Activated T-cell treated with anti-CD3 and anti-CD28 coated beads, Interleukin-2, amount 50 U/mL, for 4 hours (primary cell): Measurements from ENCODE around the gene PITRM1. TPM values are rescaled to one million over a fixed set of nuclear protein-coding genes. Genes with fewer than 3 reads are reported as not detected.

Source experiments
- ATAC-seq, 2 donors: fragments of 200-7000 bp; cut with Tn5 transposase; one replicate each; pipeline ENCODE4 v1.10.0; 2021
- DNase-seq: peaks from one replicate; pipeline ENCODE4 v3.0.0-alpha.2; 2020
- H3K27me3 Mint-ChIP-seq: one replicate; pipeline ENCODE4 v1.8.0; 2021; ENCODE audit warnings: low read depth, mixed read lengths
- H3K36me3 Mint-ChIP-seq: one replicate; pipeline ENCODE4 v1.8.0; 2022; ENCODE audit warnings: mixed read lengths; ENCODE audit not compliant: insufficient read depth
- H3K4me1 Mint-ChIP-seq: one replicate; pipeline ENCODE4 v1.8.0; 2021; ENCODE audit warnings: low read depth, mixed read lengths
- H3K4me3 Mint-ChIP-seq: one replicate; pipeline ENCODE4 v1.8.0; 2021; ENCODE audit warnings: mild to moderate bottlenecking, moderate library complexity, mixed read lengths
- H3K9me3 Mint-ChIP-seq: one replicate; pipeline ENCODE4 v1.8.0; 2021; ENCODE audit warnings: mixed read lengths
- total RNA-seq, 3 donors: library from RNA; stranded (reverse); gene quantifications; one replicate each; pipeline ENCODE4 v1.2.1, GENCODE V29; 2021

Gene PITRM1
- total RNA-seq, 3 donors from 2014 or later: 122 to 150 (median 144) TPM

DNA sequence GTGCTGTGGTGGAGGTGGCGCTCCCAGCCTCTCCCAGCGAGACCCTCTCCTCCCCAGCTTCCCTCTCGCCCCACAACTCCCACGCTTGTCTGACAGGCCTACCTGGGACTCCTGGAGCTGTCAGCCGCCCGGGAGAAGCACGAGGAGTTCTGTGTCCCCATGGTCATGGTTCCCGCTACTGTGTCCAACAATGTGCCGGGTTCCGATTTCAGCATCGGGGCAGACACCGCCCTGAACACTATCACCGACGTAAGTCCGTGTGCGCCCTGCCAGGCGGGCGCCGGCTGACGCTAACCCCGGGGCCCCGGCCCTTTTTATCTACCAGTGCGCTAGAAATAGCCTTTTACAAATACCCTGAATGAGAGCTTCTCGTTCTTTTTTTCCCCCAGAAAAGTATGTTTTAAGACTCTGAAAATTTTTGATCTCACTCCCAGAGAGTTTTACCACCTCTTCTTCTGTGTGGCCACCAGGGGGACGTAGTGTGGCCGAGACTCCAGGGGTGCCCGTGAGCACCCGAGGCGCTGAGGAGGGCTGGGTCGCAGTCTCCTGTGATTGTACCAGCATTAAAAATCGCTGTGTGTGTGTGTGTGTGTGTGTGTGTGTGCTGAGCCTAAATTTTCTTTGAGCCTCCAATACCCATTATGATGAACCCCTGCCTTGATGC is 52.7 kb downstream of the PITRM1 start:
- no peaks in the 10 kb centered on the region for H3K27me3 Mint-ChIP-seq
- no peak for DNase-seq
- H3K36me3 Mint-ChIP-seq: peaks cover 51% of the 10 kb centered on the region
- H3K4me3 Mint-ChIP-seq: no peak overlapping the region
- ATAC-seq: peak in 1 of 2 donors; percentile 55
- no peaks in the 10 kb centered on the region for H3K9me3 Mint-ChIP-seq
- no peaks in the 10 kb centered on the region for H3K4me1 Mint-ChIP-seq

GRCh38 chr10:3118641-3119091 is 53.9 kb downstream of the PITRM1 start:
- Mint-ChIP-seq H3K9me3 (no peaks in the 10 kb centered on the region), H3K4me3 (no peak overlapping the region), H3K36me3 (peaks cover 54% of the 10 kb centered on the region), H3K4me1 (no peaks in the 10 kb centered on the region), H3K27me3 (no peaks in the 10 kb centered on the region)
- DNase-seq (no peak), ATAC-seq (no peak)

DNA sequence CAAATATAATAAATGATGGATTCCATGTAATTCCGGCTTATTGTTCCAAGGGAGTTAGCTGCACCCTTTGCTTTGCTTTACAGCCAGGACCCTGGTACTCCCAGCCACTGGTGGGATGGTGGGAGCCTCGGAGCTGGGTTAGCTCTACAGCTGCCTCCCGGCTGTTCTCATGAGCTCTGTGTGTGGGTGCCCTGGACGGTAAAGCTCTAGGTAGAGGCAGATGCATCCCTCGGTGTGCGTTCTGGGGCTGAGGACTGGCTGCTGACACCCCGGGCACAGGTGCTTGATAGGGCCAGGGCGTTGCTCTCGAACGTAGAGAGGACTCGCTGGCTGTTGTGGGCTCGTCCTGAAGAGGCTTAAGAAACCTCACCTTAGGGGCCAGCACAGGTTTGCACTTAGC is 55.1 kb downstream of the PITRM1 start:
- ATAC-seq (no peak), DNase-seq (no peak)
- Mint-ChIP-seq H3K4me3 (no peak overlapping the region), H3K9me3 (no peaks in the 10 kb centered on the region), H3K27me3 (no peaks in the 10 kb centered on the region), H3K4me1 (no peaks in the 10 kb centered on the region), H3K36me3 (peaks cover 56% of the 10 kb centered on the region)

- Mint-ChIP-seq H3K4me3 (no peak overlapping the region), H3K9me3 (no peaks in the 10 kb centered on the region), H3K27me3 (no peaks in the 10 kb centered on the region), H3K4me1 (no peaks in the 10 kb centered on the region), H3K36me3 (peaks cover 53% of the 10 kb centered on the region)
- DNase-seq: no peak
- ATAC-seq: no peak
These were observed 56.0 kb downstream of the PITRM1 start for GRCh38 chr10:3116508-3117100.

- H3K4me1 Mint-ChIP-seq: no peaks in the 10 kb centered on the region
These were observed 56.9 kb downstream of the PITRM1 start for GRCh38 chr10:3115685-3116084.

DNA sequence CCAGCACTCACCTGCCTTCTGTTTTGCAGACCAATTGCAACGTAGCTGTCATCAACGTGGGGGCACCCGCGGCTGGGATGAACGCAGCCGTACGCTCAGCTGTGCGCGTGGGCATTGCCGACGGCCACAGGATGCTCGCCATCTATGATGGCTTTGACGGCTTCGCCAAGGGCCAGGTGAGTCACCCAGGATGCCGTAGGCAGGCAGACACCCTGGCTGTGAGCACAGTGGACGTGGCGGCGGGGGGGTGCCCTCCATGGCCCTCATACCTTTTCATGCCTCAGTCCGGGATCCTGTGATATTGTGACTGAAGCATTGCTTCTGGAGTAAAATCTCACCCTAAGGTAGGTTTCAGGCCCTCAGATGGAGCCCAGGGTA is 59.2 kb downstream of the PITRM1 start:
- Mint-ChIP-seq H3K4me3 (no peak overlapping the region), H3K9me3 (no peaks in the 10 kb centered on the region), H3K27me3 (no peaks in the 10 kb centered on the region), H3K36me3 (peaks cover 66% of the 10 kb centered on the region), H3K4me1 (no peaks in the 10 kb centered on the region)
- ATAC-seq: no peak
- no peak for DNase-seq

More at GRCh38 chr10:3115685-3116084, 56.9 kb downstream of the PITRM1 start:
- ATAC-seq (no peak), DNase-seq (no peak)
- Mint-ChIP-seq H3K36me3 (peaks cover 54% of the 10 kb centered on the region), H3K9me3 (no peaks in the 10 kb centered on the region), H3K4me3 (no peak overlapping the region), H3K27me3 (no peaks in the 10 kb centered on the region)

DNA sequence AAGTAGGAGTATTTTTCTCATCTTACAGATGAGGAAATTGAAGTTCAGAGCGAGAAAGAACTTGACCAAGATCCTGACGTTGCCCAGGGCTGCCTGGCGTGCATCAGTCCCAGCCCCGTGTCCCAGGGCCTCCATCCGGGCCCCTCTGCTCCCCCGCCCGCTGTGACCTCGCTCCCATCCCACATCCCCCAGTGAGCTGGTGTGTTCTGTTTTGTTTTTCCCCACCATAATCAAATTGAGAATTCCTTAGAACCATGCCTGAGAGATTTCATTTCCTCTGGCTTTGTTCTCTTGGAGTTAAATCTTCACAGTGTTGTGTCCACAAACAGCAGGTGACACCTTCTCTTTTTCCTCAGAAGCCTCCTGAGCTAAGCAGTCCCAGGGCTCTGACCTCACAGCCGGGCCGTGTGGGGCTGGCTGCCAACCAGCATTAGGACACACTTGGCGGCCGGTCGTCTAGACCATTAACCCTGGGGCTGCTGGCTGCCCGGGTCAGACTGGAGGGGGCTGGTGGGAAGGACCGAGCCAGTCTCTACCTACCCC is 60.9 kb downstream of the PITRM1 start:
- ATAC-seq: no peak
- H3K4me3 Mint-ChIP-seq: no peak overlapping the region
- no peaks in the 10 kb centered on the region for H3K9me3 Mint-ChIP-seq
- H3K4me1 Mint-ChIP-seq: no peaks in the 10 kb centered on the region
- H3K27me3 Mint-ChIP-seq: no peaks in the 10 kb centered on the region
- no peak for DNase-seq
- H3K36me3 Mint-ChIP-seq: peaks cover 60% of the 10 kb centered on the region

- DNase-seq (no peak), ATAC-seq (no peak)
- Mint-ChIP-seq H3K36me3 (peaks cover 55% of the 10 kb centered on the region), H3K27me3 (no peaks in the 10 kb centered on the region), H3K4me1 (no peaks in the 10 kb centered on the region), H3K9me3 (no peaks in the 10 kb centered on the region), H3K4me3 (no peak overlapping the region)
These were observed 61.6 kb downstream of the PITRM1 start for GRCh38 chr10:3110782-3111620.

- H3K4me1 Mint-ChIP-seq: no peaks in the 10 kb centered on the region
- no peaks in the 10 kb centered on the region for H3K9me3 Mint-ChIP-seq
- DNase-seq: no peak
- peaks cover 51% of the 10 kb centered on the region for H3K36me3 Mint-ChIP-seq
- no peak overlapping the region for H3K4me3 Mint-ChIP-seq
- ATAC-seq: no peak
- no peaks in the 10 kb centered on the region for H3K27me3 Mint-ChIP-seq
These were observed 62.9 kb downstream of the PITRM1 start for GRCh38 chr10:3109633-3110032.

DNA sequence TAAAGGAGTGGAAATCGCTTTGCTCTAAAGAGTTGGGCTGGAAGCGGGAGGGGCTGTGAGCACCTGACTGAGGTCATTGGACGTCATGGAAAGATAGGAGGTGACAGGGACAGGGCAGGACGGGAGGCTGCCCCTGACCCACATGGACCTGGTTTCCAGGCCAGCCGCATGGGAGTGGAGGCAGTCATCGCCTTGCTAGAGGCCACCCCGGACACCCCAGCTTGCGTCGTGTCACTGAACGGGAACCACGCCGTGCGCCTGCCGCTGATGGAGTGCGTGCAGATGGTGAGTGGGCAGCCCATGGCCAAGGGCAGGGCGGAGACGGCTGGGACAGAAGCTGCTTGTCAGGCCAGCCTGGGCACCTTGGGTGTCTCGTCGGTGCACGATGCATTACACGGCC is 63.4 kb downstream of the PITRM1 start:
- Mint-ChIP-seq H3K9me3 (no peaks in the 10 kb centered on the region), H3K4me3 (no peak overlapping the region), H3K4me1 (no peaks in the 10 kb centered on the region), H3K27me3 (no peaks in the 10 kb centered on the region), H3K36me3 (peaks cover 51% of the 10 kb centered on the region)
- DNase-seq (no peak), ATAC-seq (no peak)

- DNase-seq (no peak), ATAC-seq (no peak)
- H3K36me3 Mint-ChIP-seq: peaks cover 55% of the 10 kb centered on the region
- H3K4me1 Mint-ChIP-seq: no peaks in the 10 kb centered on the region
- H3K9me3 Mint-ChIP-seq: no peaks in the 10 kb centered on the region
- H3K27me3 Mint-ChIP-seq: no peaks in the 10 kb centered on the region
- no peak overlapping the region for H3K4me3 Mint-ChIP-seq
These were observed 63.9 kb downstream of the PITRM1 start for GRCh38 chr10:3108575-3109105.

DNA sequence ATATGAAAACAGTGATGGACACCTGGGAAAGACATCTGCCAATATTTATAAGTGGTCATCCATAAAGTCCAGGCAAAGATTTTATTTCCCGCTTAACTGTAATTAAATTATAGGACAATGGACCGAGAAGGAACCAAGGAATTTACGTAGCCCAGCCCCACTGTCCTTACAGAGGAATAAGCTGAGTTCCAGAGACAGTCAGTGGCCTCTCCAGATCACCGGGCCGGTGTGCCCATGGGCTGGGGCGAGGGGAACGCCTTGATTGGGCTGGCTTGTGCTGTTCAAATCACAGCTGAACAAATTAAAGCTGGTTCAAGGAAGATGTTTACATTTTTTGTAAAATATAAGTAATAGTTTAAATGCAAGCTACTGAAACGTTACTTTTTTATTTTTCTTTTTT is 64.5 kb downstream of the PITRM1 start:
- Mint-ChIP-seq H3K4me3 (no peak overlapping the region), H3K36me3 (peaks cover 55% of the 10 kb centered on the region), H3K27me3 (no peaks in the 10 kb centered on the region), H3K4me1 (no peaks in the 10 kb centered on the region), H3K9me3 (no peaks in the 10 kb centered on the region)
- no peak for ATAC-seq
- DNase-seq: no peak

- no peak for DNase-seq
- Mint-ChIP-seq H3K4me3 (no peak overlapping the region), H3K9me3 (no peaks in the 10 kb centered on the region), H3K27me3 (no peaks in the 10 kb centered on the region), H3K36me3 (peaks cover 53% of the 10 kb centered on the region), H3K4me1 (no peaks in the 10 kb centered on the region)
- ATAC-seq: no peak
These were observed 65.1 kb downstream of the PITRM1 start for GRCh38 chr10:3107426-3107961.

DNA sequence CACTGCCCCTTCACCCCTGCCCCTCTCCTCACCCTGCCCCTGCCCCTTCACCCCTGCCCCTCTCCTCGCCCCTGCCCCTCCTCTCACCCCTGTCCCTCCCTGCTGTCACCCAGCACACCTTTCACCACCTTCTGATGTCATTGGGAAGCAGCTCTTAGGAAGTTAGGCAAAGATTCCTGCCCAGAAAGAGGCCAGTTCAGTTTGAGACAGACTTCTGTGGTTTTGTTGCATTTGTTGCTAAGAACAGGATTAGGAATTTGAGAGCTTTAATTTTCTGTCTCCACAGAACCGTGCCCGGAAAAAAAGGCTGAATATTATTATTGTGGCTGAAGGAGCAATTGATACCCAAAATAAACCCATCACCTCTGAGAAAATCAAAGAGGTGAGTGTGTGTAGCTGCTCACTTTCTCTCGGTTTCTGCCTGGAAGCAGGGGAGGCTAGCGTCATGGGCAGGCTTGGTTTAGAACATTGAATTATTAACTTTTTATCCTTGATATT is 65.6 kb downstream of the PITRM1 start:
- no peak for ATAC-seq
- Mint-ChIP-seq H3K9me3 (no peaks in the 10 kb centered on the region), H3K27me3 (no peaks in the 10 kb centered on the region), H3K36me3 (peaks cover 53% of the 10 kb centered on the region), H3K4me1 (no peaks in the 10 kb centered on the region), H3K4me3 (no peak overlapping the region)
- DNase-seq: no peak
